ENCODE measurements around the gene SNX10.

SNX10 gene

GRCh38 chr7:26298472-26299058 is 6.9 kb downstream of the SNX10 start:
- no peak for DNase-seq (ENCODE audit: low spot score)

- DNase-seq (ENCODE audit: low spot score), result no peak
Measured at GRCh38 chr7:26305090-26305868, 13.6 kb downstream of the SNX10 start.

- DNase-seq (ENCODE audit: low spot score), result no peak
Measured at GRCh38 chr7:26305869-26306665, 14.4 kb downstream of the SNX10 start.

- no peak for DNase-seq (ENCODE audit: low spot score)
Measured at GRCh38 chr7:26306790-26307189, 15.1 kb downstream of the SNX10 start.

- DNase-seq (ENCODE audit: low spot score), result no peak
Measured at GRCh38 chr7:26307226-26307625, 15.6 kb downstream of the SNX10 start.

- no peak for DNase-seq (ENCODE audit: low spot score)
Measured at GRCh38 chr7:26307791-26308190, 16.1 kb downstream of the SNX10 start.

- no peak for DNase-seq (ENCODE audit: low spot score)
Measured at GRCh38 chr7:26308551-26308950, 16.9 kb downstream of the SNX10 start.

GRCh38 chr7:26309089-26309488 is 17.4 kb downstream of the SNX10 start:
- no peak for DNase-seq (ENCODE audit: low spot score)

- DNase-seq (ENCODE audit: low spot score), result no peak
Measured at GRCh38 chr7:26311798-26312197, 20.1 kb downstream of the SNX10 start.

- DNase-seq (ENCODE audit: low spot score), result no peak
Measured at GRCh38 chr7:26317211-26317610, 25.5 kb downstream of the SNX10 start.

GRCh38 chr7:26318921-26319320 is 27.3 kb downstream of the SNX10 start:
- no peak for DNase-seq (ENCODE audit: low spot score)

GRCh38 chr7:26319636-26320035 is 28.0 kb downstream of the SNX10 start:
- DNase-seq (ENCODE audit: low spot score), result no peak

GRCh38 chr7:26320878-26321277 is 29.2 kb downstream of the SNX10 start:
- no peak for DNase-seq (ENCODE audit: low spot score)

- no peak for DNase-seq (ENCODE audit: low spot score)
Measured at GRCh38 chr7:26321435-26321834, 29.8 kb downstream of the SNX10 start.

- DNase-seq (ENCODE audit: low spot score), result no peak
Measured at GRCh38 chr7:26326211-26326610, 34.5 kb downstream of the SNX10 start.

GRCh38 chr7:26328498-26329390 is 37.1 kb downstream of the SNX10 start:
- no peak for DNase-seq (ENCODE audit: low spot score)

- no peak for DNase-seq (ENCODE audit: low spot score)
Measured at GRCh38 chr7:26329520-26330255, 38.0 kb downstream of the SNX10 start.

GRCh38 chr7:26331113-26331512 is 39.5 kb downstream of the SNX10 start:
- no peak for DNase-seq (ENCODE audit: low spot score)

- DNase-seq (ENCODE audit: low spot score), result no peak
Measured at GRCh38 chr7:26331789-26332188, 40.1 kb downstream of the SNX10 start.

- no peak for DNase-seq (ENCODE audit: low spot score)
Measured at GRCh38 chr7:26332698-26333097, 41.0 kb downstream of the SNX10 start.

GRCh38 chr7:26334166-26334859 is 42.7 kb downstream of the SNX10 start:
- DNase-seq (ENCODE audit: low spot score), result no peak
